Psoas muscle (tissue), 8 donors: ENCODE results near the gene SLC35F2. TPM values are rescaled to one million over a fixed set of nuclear protein-coding genes. Genes with fewer than 3 reads are reported as not detected.

Source experiments
- ATAC-seq, 4 donors: fragments of 200-7000 bp; cut with Tn5 transposase; one replicate each; pipeline ENCODE4 v1.9.1; 2020; ENCODE audit warnings: moderate library complexity in 3 of 4, mild to moderate bottlenecking in 2 of 4
- DNase-seq, 2 donors: peaks; one replicate each; pipeline ENCODE4 v3.0.0-alpha.2; 2020
- H3K27ac ChIP-seq: fragments of 200-600 bp; one replicate; pipeline ENCODE4 v1.8.0; 2022
- H3K27me3 ChIP-seq, 3 donors: fragments of 200-600 bp in 1 of 3; one replicate each; pipeline versions ENCODE4 v1.6.1 to v1.8.0; 2013 to 2022; ENCODE audit warnings: low read length in 2 of 3, mild to moderate bottlenecking in 2 of 3, moderate library complexity in 1 of 3; ENCODE audit not compliant: insufficient read depth in 3 of 3
- H3K36me3 ChIP-seq, 2 donors: fragments of 200-600 bp in 1 of 2; one replicate each; pipeline versions ENCODE4 v1.6.1 to v1.8.0; 2013 to 2022; ENCODE audit warnings: low read depth in 1 of 2, mild to moderate bottlenecking in 1 of 2, moderate library complexity in 1 of 2; ENCODE audit not compliant: insufficient read depth in 1 of 2
- H3K4me1 ChIP-seq: fragments of 200-600 bp; one replicate; pipeline ENCODE4 v1.8.0; 2022
- H3K4me3 ChIP-seq: fragments of 200-600 bp; one replicate; pipeline ENCODE4 v1.8.0; 2022; ENCODE audit warnings: mild to moderate bottlenecking
- H3K9me3 ChIP-seq: fragments of 200-600 bp; one replicate; pipeline ENCODE4 v1.8.0; 2022
- CTCF ChIP-seq: fragments of 200-600 bp; IDR thresholded peaks from one replicate; pipeline ENCODE4 v1.8.0; 2022; ENCODE audit warnings: antibody characterized with exemption
- WGBS, 3 donors: extraction: QIAGEN DNeasy Blood & Tissue Kit; methylation state at CpG; one replicate each; pipeline versions ENCODE4 v1.1.6 to v1.1.7; 2013; 5-methylcytosine and 5-hydroxymethylcytosine counted together
- intact Hi-C, 2 donors: fragments of 100-400 bp; cut with DNase I; formaldehyde crosslinking; loops; one replicate each; pipeline versions ENCODE4 v1.11.0 to v1.14.2; 2022
- polyA plus RNA-seq, 3 donors: library from polyadenylated mRNA; stranded (reverse); fragments of 200-250 nt; gene quantifications; one replicate each; pipeline ENCODE4 v1.2.3, GENCODE V29; 2013
- total RNA-seq, 4 donors: library from RNA; stranded (reverse); fragmentation: NEBNext Ultra II Directional in 2 of 4; extraction: Animal tissue kit (Norgen Biotek cat#: 25700) in 2 of 4; gene quantifications; one replicate each; pipeline versions ENCODE4 v1.2.1 to v1.2.4, GENCODE V29; 2021 to 2023
- donor health status: healthy with polysubstance abuse.
- donor health status: DM: no; HTN: no; CAD: no; lungs with moderate emphysema.
- donor health status: Bipolar disorder and iron deficiency.
- donor health status: healthy.
- donor health status: DM: yes; HTN: yes; CAD: no.
- donor health status: DM: no; HTN: no; CAD: no.
- donor health status: DM: no; HTN: no; CAD: no.
- donor health status: DM: yes; HTN: yes; CAD: no.

Gene SLC35F2
- total and polyA plus RNA-seq, 7 donors: 0.37 to 1.7 (median 0.70) TPM

GRCh38 chr11:107741044-107741823 lies 117.4 kb downstream of the SLC35F2 start:
- intact Hi-C loops: loop anchor here in 1 of 2 donors (5.0 kb wide), 1 partner anchor 34 kb away; no protein-coding TSS in a partner anchor
- peak; percentile 27 for TF ChIP-seq CTCF
- ATAC-seq: peak in 1 of 4 donors; percentile 6

More at GRCh38 chr11:107741044-107741823, 117.4 kb downstream of the SLC35F2 start:
- Histone ChIP-seq H3K9me3 (peaks cover 3% of the 10 kb centered on the region), H3K36me3 (no peaks in the 10 kb centered on the region), H3K4me3 (no peak overlapping the region), H3K27me3 (no peaks in the 10 kb centered on the region), H3K27ac (peak overlapping the region; percentile 87), H3K4me1 (peaks cover 11% of the 10 kb centered on the region)
- DNase-seq: no peak
- WGBS, 3 donors: 49 to 65% (median 54%) methylated on average over 7 of the region's 7 CpGs

Other genes starting within 250 kb of the SLC35F2 start
- gene SLN, start 146.7 kb downstream of the SLC35F2 start, total RNA-seq: 1,000 to 10,000 TPM; 1,477 to 8,637 (median 4,141) TPM
- gene SLN, start 146.7 kb downstream of the SLC35F2 start, polyA plus RNA-seq: 1,000 to 10,000 TPM in 2 of 3 donors, 100 to 1,000 TPM in 1; 475 to 3,094 (median 2,485) TPM
- under 1 TPM; 0.23 to 0.45 (median 0.30) TPM for gene RAB39A, start 69.7 kb upstream of the SLC35F2 start, total RNA-seq
- under 1 TPM in 2 of 3 donors, not detected in 1; 0.04 to 0.10 TPM for gene RAB39A, start 69.7 kb upstream of the SLC35F2 start, polyA plus RNA-seq
- gene CUL5, start 150.1 kb upstream of the SLC35F2 start, total RNA-seq: 10 to 100 TPM; 57.8 to 92.2 (median 65.5) TPM
- 10 to 100 TPM; 10.5 to 38.0 (median 13.8) TPM for gene CUL5, start 150.1 kb upstream of the SLC35F2 start, polyA plus RNA-seq